ENCODE data around the gene SHTN1.

The SHTN1 gene

DNA sequence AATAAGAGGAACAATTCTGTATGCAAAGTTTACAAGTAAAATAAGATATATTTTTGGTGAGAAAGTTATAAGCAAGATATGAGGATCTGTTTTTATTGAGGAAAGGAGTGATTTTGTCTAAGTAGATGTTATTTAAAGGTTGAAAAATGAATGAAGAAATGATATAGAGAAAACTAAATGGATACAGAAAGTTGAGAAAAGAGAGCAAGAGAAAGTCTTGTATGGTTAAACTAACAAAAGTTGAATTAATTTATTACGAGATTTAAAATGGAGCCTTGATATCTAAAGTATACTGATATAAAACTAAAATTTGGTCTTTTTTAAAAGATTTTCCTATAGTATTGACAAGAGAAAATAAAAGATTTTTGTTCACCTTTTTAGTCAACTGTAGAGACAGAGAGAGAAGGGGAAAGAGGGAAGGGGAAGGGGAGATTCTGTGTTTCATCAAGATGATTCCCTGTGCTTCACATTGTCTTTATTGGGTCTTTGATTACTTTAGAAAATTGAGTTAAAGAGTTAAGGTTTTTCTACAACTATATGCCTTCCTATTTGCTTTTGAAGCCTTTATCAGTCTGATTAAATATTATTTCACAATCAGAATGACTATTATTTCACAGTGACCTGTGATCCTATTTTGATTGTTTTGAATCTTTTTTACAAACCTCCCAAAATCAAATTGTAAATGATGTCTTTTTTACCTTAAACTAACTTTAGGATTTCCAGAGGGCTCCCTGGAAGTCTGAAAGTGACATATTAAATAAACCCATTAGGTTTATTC lies 10.7 kb downstream of the SHTN1 start:
- no peak overlapping the region for H3K9ac ChIP-seq (ENCODE audit: insufficient read length)
- no peak overlapping the region for H3K27ac ChIP-seq
- no peaks in the 10 kb centered on the region for H3K36me3 ChIP-seq (ENCODE audit: insufficient read depth, low read length)
- no peaks in the 10 kb centered on the region for H3K9me3 ChIP-seq (ENCODE audit: low read depth, low read length)
- H3K4me3 ChIP-seq: no peak overlapping the region
- TF ChIP-seq EZH2 (IDR thresholded peaks at IDR 0.05) (no peak), POLR2AphosphoS5 (IDR thresholded peaks at IDR 0.05; ENCODE audit: borderline replicate concordance, low read depth, low read length) (no peak), FOXP2 (optimal IDR thresholded peaks at IDR 0.05; ENCODE audit: control extremely low read depth, extremely low read length, insufficient read depth) (no peak)
- no peak for DNase-seq (ENCODE audit: low read depth, low spot score)

- H3K9me3 ChIP-seq (ENCODE audit: low read depth, low read length): no peaks in the 10 kb centered on the region
- no peak overlapping the region for H3K4me3 ChIP-seq
- no peak overlapping the region for H3K9ac ChIP-seq (ENCODE audit: insufficient read length)
- no peak for TF ChIP-seq FOXP2 (optimal IDR thresholded peaks at IDR 0.05; ENCODE audit: control extremely low read depth, extremely low read length, insufficient read depth)
- TF ChIP-seq POLR2AphosphoS5 (IDR thresholded peaks at IDR 0.05; ENCODE audit: borderline replicate concordance, low read depth, low read length): no peak
- no peak for TF ChIP-seq EZH2 (IDR thresholded peaks at IDR 0.05)
- no peak for DNase-seq (ENCODE audit: low read depth, low spot score)
- H3K36me3 ChIP-seq (ENCODE audit: insufficient read depth, low read length): no peaks in the 10 kb centered on the region
- no peak overlapping the region for H3K27ac ChIP-seq
These were observed 11.4 kb downstream of the SHTN1 start for GRCh38 chr10:116993610-116994009.

DNA sequence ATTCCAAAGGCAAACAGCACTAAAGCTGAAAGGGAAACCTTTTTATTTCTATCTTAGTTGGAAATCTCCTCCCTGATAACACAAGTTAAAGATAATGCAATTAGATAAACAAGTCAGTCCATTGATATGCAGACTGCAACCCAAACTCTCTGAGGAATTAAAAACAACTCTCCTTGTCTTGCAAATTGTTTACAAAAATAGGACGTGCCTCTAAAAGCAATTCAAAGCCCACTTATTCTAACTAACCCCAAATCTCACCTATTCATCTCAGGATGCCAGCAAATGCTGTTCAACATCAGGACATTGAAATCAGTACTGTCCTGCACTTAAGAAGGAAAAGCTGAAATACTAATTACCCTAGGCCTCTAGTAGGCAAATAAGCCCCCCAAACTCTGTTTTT lies 12.8 kb downstream of the SHTN1 start:
- H3K4me3 ChIP-seq: no peak overlapping the region
- no peaks in the 10 kb centered on the region for H3K9me3 ChIP-seq (ENCODE audit: low read depth, low read length)
- TF ChIP-seq FOXP2 (optimal IDR thresholded peaks at IDR 0.05; ENCODE audit: control extremely low read depth, extremely low read length, insufficient read depth): no peak
- no peak for TF ChIP-seq POLR2AphosphoS5 (IDR thresholded peaks at IDR 0.05; ENCODE audit: borderline replicate concordance, low read depth, low read length)
- TF ChIP-seq EZH2 (IDR thresholded peaks at IDR 0.05): no peak
- H3K9ac ChIP-seq (ENCODE audit: insufficient read length): no peak overlapping the region
- H3K27ac ChIP-seq: no peak overlapping the region
- no peaks in the 10 kb centered on the region for H3K36me3 ChIP-seq (ENCODE audit: insufficient read depth, low read length)
- no peak for DNase-seq (ENCODE audit: low read depth, low spot score)

DNA sequence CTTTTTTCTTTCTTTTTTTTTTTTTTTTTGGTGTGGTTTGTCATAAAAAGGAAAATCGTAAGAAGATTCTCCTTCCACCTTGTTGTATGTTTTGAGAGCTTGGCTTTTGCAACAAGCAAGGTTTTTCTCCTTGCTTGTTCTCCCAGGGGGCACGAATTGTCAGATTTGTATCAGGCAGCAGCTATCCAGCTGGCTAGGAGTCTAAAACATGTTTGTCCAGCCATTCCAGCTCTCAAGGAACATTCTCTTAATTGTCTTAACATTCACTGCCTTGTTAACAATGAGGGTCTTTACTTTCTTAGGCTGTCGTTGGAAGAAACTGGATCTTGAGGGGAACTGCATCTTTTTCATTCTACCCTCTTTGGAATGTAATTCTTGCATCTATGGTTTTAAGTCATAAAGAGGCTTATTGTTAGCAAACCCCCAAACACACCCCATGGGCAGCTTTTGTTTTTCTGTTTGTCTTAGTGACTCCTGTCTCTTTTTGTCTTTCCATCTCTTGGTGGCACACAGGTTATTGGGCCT lies 14.6 kb downstream of the SHTN1 start:
- H3K36me3 ChIP-seq (ENCODE audit: insufficient read depth, low read length): no peaks in the 10 kb centered on the region
- TF ChIP-seq FOXP2 (optimal IDR thresholded peaks at IDR 0.05; ENCODE audit: control extremely low read depth, extremely low read length, insufficient read depth): no peak
- no peak for TF ChIP-seq EZH2 (IDR thresholded peaks at IDR 0.05)
- TF ChIP-seq POLR2AphosphoS5 (IDR thresholded peaks at IDR 0.05; ENCODE audit: borderline replicate concordance, low read depth, low read length): no peak
- DNase-seq (ENCODE audit: low read depth, low spot score): no peak
- H3K27ac ChIP-seq: no peak overlapping the region
- H3K9ac ChIP-seq (ENCODE audit: insufficient read length): no peak overlapping the region
- no peaks in the 10 kb centered on the region for H3K9me3 ChIP-seq (ENCODE audit: low read depth, low read length)
- H3K4me3 ChIP-seq: no peak overlapping the region

- DNase-seq (ENCODE audit: low read depth, low spot score): no peak
- H3K9ac ChIP-seq (ENCODE audit: insufficient read length): no peak overlapping the region
- no peaks in the 10 kb centered on the region for H3K9me3 ChIP-seq (ENCODE audit: low read depth, low read length)
- TF ChIP-seq EZH2 (IDR thresholded peaks at IDR 0.05) (no peak), POLR2AphosphoS5 (IDR thresholded peaks at IDR 0.05; ENCODE audit: borderline replicate concordance, low read depth, low read length) (no peak), FOXP2 (optimal IDR thresholded peaks at IDR 0.05; ENCODE audit: control extremely low read depth, extremely low read length, insufficient read depth) (no peak)
- H3K4me3 ChIP-seq: no peak overlapping the region
- H3K36me3 ChIP-seq (ENCODE audit: insufficient read depth, low read length): no peaks in the 10 kb centered on the region
- peak overlapping the region; percentile 36; the same call in 1 of the 2 replicates for H3K27ac ChIP-seq
These were observed 15.5 kb downstream of the SHTN1 start for GRCh38 chr10:116989439-116989838.

- no peak for DNase-seq (ENCODE audit: low read depth, low spot score)
- H3K4me3 ChIP-seq: no peak overlapping the region
- TF ChIP-seq EZH2 (IDR thresholded peaks at IDR 0.05): no peak
- no peaks in the 10 kb centered on the region for H3K36me3 ChIP-seq (ENCODE audit: insufficient read depth, low read length)
- H3K9me3 ChIP-seq (ENCODE audit: low read depth, low read length): no peaks in the 10 kb centered on the region
- no peak overlapping the region for H3K9ac ChIP-seq (ENCODE audit: insufficient read length)
- no peak overlapping the region for H3K27ac ChIP-seq
These were observed 16.7 kb downstream of the SHTN1 start for GRCh38 chr10:116988311-116988710.

DNA sequence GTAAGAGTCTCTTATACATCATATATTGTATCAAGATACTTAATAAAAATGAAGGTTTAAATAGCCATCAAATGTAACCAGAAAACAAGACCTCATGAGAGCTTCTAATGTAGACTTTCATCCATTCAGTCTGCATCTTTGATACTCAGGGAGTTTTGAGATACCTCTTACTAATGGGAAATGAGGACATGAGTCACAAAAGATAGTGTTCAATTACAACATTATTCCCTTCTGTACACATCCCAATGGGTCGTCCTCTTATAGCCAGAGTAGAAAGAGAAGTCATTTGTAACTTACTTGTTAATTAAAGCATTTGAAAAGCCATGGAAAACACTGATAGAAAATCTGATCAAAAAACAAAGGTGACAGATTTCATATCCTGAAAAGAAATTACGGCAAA lies 19.4 kb downstream of the SHTN1 start:
- Histone ChIP-seq H3K27ac (no peak overlapping the region), H3K36me3 (ENCODE audit: insufficient read depth, low read length) (no peaks in the 10 kb centered on the region), H3K9ac (ENCODE audit: insufficient read length) (no peak overlapping the region), H3K9me3 (ENCODE audit: low read depth, low read length) (no peaks in the 10 kb centered on the region), H3K4me3 (no peak overlapping the region)
- TF ChIP-seq POLR2AphosphoS5 (IDR thresholded peaks at IDR 0.05; ENCODE audit: borderline replicate concordance, low read depth, low read length): no peak
- no peak for TF ChIP-seq FOXP2 (optimal IDR thresholded peaks at IDR 0.05; ENCODE audit: control extremely low read depth, extremely low read length, insufficient read depth)
- TF ChIP-seq EZH2 (IDR thresholded peaks at IDR 0.05): no peak
- DNase-seq (ENCODE audit: low read depth, low spot score): no peak

DNA sequence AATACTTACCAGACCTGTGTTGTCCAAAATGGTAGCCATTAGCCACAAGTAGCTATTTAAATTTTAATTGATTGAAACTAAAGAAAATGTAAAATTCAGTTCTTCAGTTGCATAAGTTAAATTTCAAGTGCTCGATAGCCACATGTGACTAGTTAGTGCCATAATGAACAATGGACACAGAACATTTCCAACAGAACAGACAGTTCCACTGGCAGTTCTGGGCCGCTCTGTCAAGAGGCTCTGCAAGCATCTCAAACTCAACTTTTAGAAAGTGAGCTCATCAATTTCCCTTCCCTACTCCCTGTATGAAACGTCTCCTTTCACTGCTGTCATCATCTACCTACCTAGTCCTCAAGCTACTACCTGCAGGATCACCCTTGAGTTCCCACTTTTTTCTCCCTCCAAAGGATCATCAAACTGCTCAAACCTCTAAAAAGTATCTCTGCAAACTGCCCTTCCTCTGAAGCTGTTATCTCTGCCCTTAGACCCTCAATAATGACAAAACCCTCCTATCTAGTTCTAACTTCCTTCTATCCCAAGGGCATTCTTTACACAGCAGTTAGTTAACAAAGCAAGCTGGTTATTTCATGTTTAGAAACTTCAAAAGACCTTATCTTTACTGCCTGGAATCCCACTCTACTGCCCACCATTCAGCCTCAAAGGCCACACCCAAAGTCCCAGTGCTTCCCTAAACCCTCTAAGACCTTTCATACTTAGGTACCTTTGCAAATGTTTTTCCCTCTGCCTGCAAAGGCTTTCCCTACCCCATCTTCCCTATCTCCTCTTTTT lies 20.6 kb downstream of the SHTN1 start:
- no peak overlapping the region for H3K27ac ChIP-seq
- no peak for TF ChIP-seq EZH2 (IDR thresholded peaks at IDR 0.05)
- TF ChIP-seq POLR2AphosphoS5 (IDR thresholded peaks at IDR 0.05; ENCODE audit: borderline replicate concordance, low read depth, low read length): no peak
- TF ChIP-seq FOXP2 (optimal IDR thresholded peaks at IDR 0.05; ENCODE audit: control extremely low read depth, extremely low read length, insufficient read depth): no peak
- no peak overlapping the region for H3K9ac ChIP-seq (ENCODE audit: insufficient read length)
- DNase-seq (ENCODE audit: low read depth, low spot score): no peak
- no peak overlapping the region for H3K4me3 ChIP-seq
- H3K9me3 ChIP-seq (ENCODE audit: low read depth, low read length): no peaks in the 10 kb centered on the region
- no peaks in the 10 kb centered on the region for H3K36me3 ChIP-seq (ENCODE audit: insufficient read depth, low read length)

All from SK-N-MC (cell line).